HFFc6 (cell line): ENCODE data around the gene TBCA. TPM values are rescaled to one million over a fixed set of nuclear protein-coding genes. Genes with fewer than 3 reads are reported as not detected.

Experiments
- DNase-seq: peaks from one replicate; pipeline ENCODE4 v3.0.0-alpha.2; 2018
- H3K27ac Mint-ChIP-seq: 2 replicates; pipeline ENCODE4 v1.8.0; 2020; ENCODE audit warnings: mild to moderate bottlenecking, mixed read lengths
- H3K27me3 Mint-ChIP-seq: 2 replicates; pipeline ENCODE4 v1.8.0; 2021; ENCODE audit warnings: mild to moderate bottlenecking, moderate library complexity, mixed read lengths; ENCODE audit not compliant: insufficient read depth
- H3K36me3 Mint-ChIP-seq: 2 replicates; pipeline ENCODE4 v1.8.0; 2021; ENCODE audit warnings: low read depth, mixed read lengths
- H3K4me1 Mint-ChIP-seq: 2 replicates; pipeline ENCODE4 v1.8.0; 2020; ENCODE audit warnings: low read depth, mixed read lengths
- H3K4me3 Mint-ChIP-seq: 2 replicates; pipeline ENCODE4 v1.8.0; 2020; ENCODE audit warnings: mild to moderate bottlenecking, moderate library complexity, mixed read lengths
- H3K9me3 Mint-ChIP-seq: 2 replicates; pipeline ENCODE4 v1.8.0; 2020; ENCODE audit warnings: mild to moderate bottlenecking, mixed read lengths
- total RNA-seq, 6 experiments: library from RNA; stranded (reverse); fragmentation: NEBNext Ultra II Directional; extraction: Animal tissue kit (Norgen Biotek cat#: 25700); gene quantifications; 2 replicates in 1 of 6; 3 replicates in 5 of 6; pipeline ENCODE4 v1.2.3, GENCODE V29; 2021
- TF ChIP-seq, protein P1 (sequence below): fragments of 200-600 bp; sonication (generic); IDR thresholded peaks from 2 replicates; pipeline ENCODE4 v1.5.0; 2021; ENCODE audit warnings: antibody characterized with exemption, mild to moderate bottlenecking

TBCA gene
- total RNA-seq, 6 experiments from 2014 or later = 172 to 225 (median 210) TPM

DNA sequence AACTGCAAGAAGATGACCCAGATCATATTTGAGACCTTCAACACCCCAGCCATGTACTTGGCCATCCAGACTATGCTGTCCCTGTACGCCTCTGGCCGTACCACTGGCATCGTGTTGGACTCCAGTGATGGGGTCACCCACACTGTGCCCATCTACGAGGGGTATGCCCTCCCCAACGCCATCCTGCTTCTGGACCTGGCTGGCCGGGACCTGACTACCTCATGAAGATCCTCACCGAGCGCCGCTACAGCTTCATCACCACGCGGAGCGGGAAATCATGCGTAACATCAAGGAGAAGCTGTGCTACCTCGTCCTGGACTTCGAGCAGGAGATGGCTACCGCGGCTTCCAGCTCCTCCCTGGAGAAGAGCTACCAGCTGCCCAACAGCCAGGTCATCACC lies 9.1 kb upstream of the TBCA start:
- H3K36me3 Mint-ChIP-seq = no peaks in the 10 kb centered on the region
- no peaks in the 10 kb centered on the region for H3K9me3 Mint-ChIP-seq
- H3K27ac Mint-ChIP-seq = no peak overlapping the region
- H3K4me3 Mint-ChIP-seq = no peak overlapping the region
- DNase-seq = no peak
- H3K4me1 Mint-ChIP-seq = no peaks in the 10 kb centered on the region
- peaks cover 7% of the 10 kb centered on the region for H3K27me3 Mint-ChIP-seq
- TF ChIP-seq, protein P1, sequence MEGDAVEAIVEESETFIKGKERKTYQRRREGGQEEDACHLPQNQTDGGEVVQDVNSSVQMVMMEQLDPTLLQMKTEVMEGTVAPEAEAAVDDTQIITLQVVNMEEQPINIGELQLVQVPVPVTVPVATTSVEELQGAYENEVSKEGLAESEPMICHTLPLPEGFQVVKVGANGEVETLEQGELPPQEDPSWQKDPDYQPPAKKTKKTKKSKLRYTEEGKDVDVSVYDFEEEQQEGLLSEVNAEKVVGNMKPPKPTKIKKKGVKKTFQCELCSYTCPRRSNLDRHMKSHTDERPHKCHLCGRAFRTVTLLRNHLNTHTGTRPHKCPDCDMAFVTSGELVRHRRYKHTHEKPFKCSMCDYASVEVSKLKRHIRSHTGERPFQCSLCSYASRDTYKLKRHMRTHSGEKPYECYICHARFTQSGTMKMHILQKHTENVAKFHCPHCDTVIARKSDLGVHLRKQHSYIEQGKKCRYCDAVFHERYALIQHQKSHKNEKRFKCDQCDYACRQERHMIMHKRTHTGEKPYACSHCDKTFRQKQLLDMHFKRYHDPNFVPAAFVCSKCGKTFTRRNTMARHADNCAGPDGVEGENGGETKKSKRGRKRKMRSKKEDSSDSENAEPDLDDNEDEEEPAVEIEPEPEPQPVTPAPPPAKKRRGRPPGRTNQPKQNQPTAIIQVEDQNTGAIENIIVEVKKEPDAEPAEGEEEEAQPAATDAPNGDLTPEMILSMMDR = no peak

DNA sequence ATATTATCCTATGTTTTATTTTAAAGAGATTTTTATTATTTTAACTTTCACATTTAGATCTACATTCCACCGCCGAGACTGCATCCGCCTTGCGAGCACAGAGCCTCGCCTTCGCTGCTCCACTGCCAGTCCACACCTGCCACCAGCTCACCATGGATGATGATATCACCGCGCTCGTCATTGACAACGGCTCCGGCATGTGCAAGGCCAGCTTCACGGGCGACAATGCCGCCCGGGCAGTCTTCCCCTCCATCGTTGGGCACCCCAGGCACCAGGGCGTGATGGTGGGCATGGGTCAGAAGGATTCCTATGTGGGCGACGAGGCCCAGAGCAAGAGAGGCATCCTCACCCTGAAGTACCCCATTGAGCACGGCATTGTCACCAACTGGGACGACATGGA lies 8.6 kb upstream of the TBCA start:
- Mint-ChIP-seq H3K4me1 (no peaks in the 10 kb centered on the region), H3K36me3 (no peaks in the 10 kb centered on the region), H3K4me3 (no peak overlapping the region), H3K9me3 (no peaks in the 10 kb centered on the region), H3K27ac (no peak overlapping the region), H3K27me3 (peaks cover 7% of the 10 kb centered on the region)
- DNase-seq = no peak
- TF ChIP-seq, protein P1 = no peak

DNA sequence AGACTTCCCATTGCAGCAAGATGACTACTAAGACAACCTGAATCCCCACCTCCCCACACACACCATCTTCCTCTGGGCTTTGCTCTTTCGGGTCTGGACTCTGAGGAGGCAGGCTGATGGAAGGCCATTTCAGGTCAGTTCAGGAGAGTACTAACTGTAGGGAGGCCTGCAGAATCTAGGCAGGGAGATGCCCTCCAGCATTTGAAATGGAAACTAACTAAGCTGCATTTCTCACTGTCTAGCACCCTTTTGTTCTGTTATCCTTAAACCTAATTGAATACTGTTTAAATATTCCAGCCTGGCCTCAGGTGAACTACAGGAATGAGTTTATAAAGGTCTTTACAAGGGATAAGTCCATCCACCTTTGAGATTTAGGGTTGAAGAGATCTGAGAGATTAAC lies 4.9 kb upstream of the TBCA start:
- TF ChIP-seq, protein P1 = no peak
- Mint-ChIP-seq H3K4me3 (no peak overlapping the region), H3K9me3 (no peaks in the 10 kb centered on the region), H3K36me3 (no peaks in the 10 kb centered on the region), H3K4me1 (peaks cover 6% of the 10 kb centered on the region; the same call in 1 of the 2 replicates), H3K27me3 (peaks cover 3% of the 10 kb centered on the region), H3K27ac (no peak overlapping the region)
- no peak for DNase-seq

DNA sequence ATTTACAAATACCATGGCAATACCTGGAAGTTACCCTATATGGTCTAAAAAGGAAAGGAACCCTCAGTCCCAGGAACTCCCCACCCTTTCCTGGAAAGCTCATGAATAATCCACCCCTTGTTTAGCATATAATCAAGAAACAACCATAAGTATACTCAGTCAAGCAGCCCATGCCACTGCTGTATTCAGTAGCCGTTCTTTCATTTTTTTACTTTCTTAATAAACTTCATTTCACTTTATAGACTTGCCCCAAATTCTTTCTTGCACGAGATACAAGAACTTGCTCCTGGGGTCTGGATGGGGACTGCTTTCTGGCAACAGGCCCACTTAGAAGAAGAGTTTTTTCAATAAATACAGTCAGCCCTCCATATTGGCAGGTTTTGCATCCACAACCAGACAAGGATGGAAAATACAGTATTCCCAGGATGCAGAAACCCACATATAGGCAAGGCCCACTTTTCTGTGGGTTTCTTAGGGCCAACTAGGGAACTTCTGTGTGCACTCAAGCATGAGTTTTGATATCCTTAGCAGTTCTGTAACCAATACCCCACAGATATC lies 2.8 kb upstream of the TBCA start:
- no peak overlapping the region for H3K27ac Mint-ChIP-seq
- H3K4me1 Mint-ChIP-seq = peaks cover 20% of the 10 kb centered on the region
- TF ChIP-seq, protein P1 = no peak
- no peaks in the 10 kb centered on the region for H3K9me3 Mint-ChIP-seq
- no peak overlapping the region for H3K4me3 Mint-ChIP-seq
- H3K36me3 Mint-ChIP-seq = peaks cover 12% of the 10 kb centered on the region
- DNase-seq = no peak
- peaks cover 3% of the 10 kb centered on the region; the same call in 1 of the 2 replicates for H3K27me3 Mint-ChIP-seq

DNA sequence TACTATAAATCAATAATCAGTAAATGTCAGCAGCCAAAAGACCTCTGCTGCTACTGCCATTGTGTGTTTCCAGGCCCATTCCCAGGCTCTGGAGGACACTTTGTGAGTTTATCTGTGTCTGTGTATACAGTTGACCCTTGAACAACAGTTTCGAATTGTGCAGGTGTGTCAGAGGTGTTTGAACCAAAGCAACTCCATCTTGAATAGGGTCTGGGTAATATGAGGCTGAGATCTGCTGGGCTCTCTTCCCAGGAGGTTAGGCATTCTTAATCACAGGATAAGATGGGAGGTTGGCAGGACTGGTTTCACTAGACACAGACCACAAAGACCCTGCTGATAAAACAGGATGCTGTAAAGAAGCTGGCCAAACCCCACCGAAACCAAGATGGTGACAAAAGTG lies 2.3 kb upstream of the TBCA start:
- Mint-ChIP-seq H3K4me3 (no peak overlapping the region), H3K4me1 (peaks cover 26% of the 10 kb centered on the region), H3K36me3 (peaks cover 16% of the 10 kb centered on the region), H3K27me3 (peaks cover 3% of the 10 kb centered on the region; the same call in 1 of the 2 replicates), H3K27ac (no peak overlapping the region), H3K9me3 (no peaks in the 10 kb centered on the region)
- no peak for DNase-seq
- TF ChIP-seq, protein P1 = no peak

DNA sequence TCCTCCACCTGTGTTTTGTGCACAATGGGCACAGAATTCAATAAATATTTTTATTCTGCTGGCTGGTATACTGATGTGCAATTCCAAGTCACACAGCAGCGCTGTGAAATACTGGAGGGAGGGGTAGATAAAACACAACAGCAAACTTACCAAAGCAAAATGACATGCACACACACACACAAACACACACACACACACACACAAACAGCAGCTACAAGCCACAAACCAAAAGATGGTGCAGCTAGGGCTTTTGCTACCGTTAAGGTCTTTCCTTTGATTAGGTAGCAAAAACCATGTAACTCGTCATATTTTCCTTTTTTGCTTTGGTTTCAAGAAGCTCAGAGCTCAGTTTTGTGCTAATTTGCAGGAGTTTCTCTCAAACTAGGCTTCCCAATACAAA lies 1.8 kb upstream of the TBCA start:
- Mint-ChIP-seq H3K27me3 (peaks cover 3% of the 10 kb centered on the region; the same call in 1 of the 2 replicates), H3K4me3 (no peak overlapping the region), H3K27ac (no peak overlapping the region), H3K36me3 (peaks cover 16% of the 10 kb centered on the region), H3K9me3 (no peaks in the 10 kb centered on the region), H3K4me1 (peaks cover 26% of the 10 kb centered on the region)
- no peak for DNase-seq
- TF ChIP-seq, protein P1 = no peak
